Stimulated activated CD4-positive, alpha-beta T cell treated with anti-CD3 and anti-CD28 coated beads, Interleukin-4, amount 100 ng/mL, for 48 hours (primary cell): ENCODE results near the gene MRTFA.

ENCODE experiments used
- DNase-seq, 2 donors: peaks; one replicate each; pipeline ENCODE4 v3.0.0-alpha.2; 2020; ENCODE audit warnings: low read depth in 2 of 2

MRTFA gene

GRCh38 chr22:40491990-40492631 lies 144.4 kb downstream of the MRTFA start:
- no peak for DNase-seq

GRCh38 chr22:40487663-40488249 lies 148.8 kb downstream of the MRTFA start:
- DNase-seq, result no peak

GRCh38 chr22:40486962-40487602 lies 149.4 kb downstream of the MRTFA start:
- no peak for DNase-seq

GRCh38 chr22:40485813-40486667 lies 150.5 kb downstream of the MRTFA start:
- DNase-seq, result no peak

GRCh38 chr22:40484906-40485669 lies 151.4 kb downstream of the MRTFA start:
- no peak for DNase-seq

- DNase-seq, result no peak
Measured at GRCh38 chr22:40482886-40483285, 153.6 kb downstream of the MRTFA start.

- DNase-seq, result no peak
Measured at GRCh38 chr22:40482391-40482790, 154.1 kb downstream of the MRTFA start.

GRCh38 chr22:40480996-40481395 lies 155.5 kb downstream of the MRTFA start:
- no peak for DNase-seq

- DNase-seq, result no peak
Measured at GRCh38 chr22:40479887-40480538, 156.5 kb downstream of the MRTFA start.

- no peak for DNase-seq
Measured at GRCh38 chr22:40479126-40479800, 157.3 kb downstream of the MRTFA start.

GRCh38 chr22:40478338-40479125 lies 158.0 kb downstream of the MRTFA start:
- no peak for DNase-seq

- no peak for DNase-seq
Measured at GRCh38 chr22:40477683-40478337, 158.7 kb downstream of the MRTFA start.

GRCh38 chr22:40476341-40476740 lies 160.2 kb downstream of the MRTFA start:
- DNase-seq, result no peak

GRCh38 chr22:40473703-40474102 lies 162.8 kb downstream of the MRTFA start:
- DNase-seq, result no peak

GRCh38 chr22:40472579-40472978 lies 163.9 kb downstream of the MRTFA start:
- no peak for DNase-seq

GRCh38 chr22:40472051-40472450 lies 164.5 kb downstream of the MRTFA start:
- DNase-seq, result no peak

GRCh38 chr22:40469181-40469580 lies 167.3 kb downstream of the MRTFA start:
- DNase-seq, result no peak

- no peak for DNase-seq
Measured at GRCh38 chr22:40468616-40469015, 167.9 kb downstream of the MRTFA start.

- no peak for DNase-seq
Measured at GRCh38 chr22:40466976-40467375, 169.5 kb downstream of the MRTFA start.
